Measurements from ENCODE around the gene TPSG1. TPM values are rescaled to one million over a fixed set of nuclear protein-coding genes. Genes with fewer than 3 reads are reported as not detected.
"Not testable (repeated sequence)": the region's sequence is repeated elsewhere in the genome, so short reads cannot be mapped to it uniquely, and the experiment has no call there.

Gene TPSG1
- total and polyA plus RNA-seq, 2 experiments from 2014 or later = not detected

DNA sequence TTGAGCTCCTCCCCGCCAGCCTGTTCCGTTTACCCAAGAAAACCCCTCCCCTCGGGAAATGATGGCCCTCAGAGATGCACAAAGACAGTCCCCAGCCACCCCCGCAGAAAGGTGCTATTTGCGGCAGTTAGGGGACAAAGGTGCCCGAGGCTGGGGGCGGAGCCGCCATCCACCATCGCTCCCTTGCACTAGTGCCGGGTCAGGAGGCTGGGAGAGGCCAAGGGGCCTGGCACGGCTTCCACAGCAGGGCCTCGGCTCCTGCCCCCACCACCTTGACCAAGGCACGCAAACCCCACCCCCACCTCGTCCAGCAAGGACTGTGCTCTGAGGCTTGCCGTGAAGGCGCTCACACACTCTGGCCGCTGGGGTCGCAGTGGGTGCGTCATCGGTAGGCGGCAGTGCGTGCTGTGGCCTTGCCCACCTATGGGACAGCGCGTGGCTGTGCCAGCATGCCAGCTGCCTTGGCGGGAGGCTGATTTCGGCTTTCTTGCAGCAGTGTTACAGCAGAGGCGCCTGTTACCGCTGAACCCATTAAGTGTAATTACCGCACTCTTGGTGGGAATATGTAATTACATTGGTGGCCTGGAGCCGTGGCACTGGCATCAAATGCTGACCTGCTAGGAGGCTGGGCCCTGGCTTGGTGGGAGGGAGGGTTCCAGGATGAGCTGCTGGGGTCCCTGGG, 31.8 kb downstream of the TPSG1 start:
- in situ Hi-C loops (cut with MboI) = no loop called here
- WGBS, 2 experiments (ENCODE audit: low coverage in 1 of 2, low lambda C conversion rate in 2 of 2, missing lambda C conversion rate in 2 of 2) = 61 to 65% methylated on average over 25 to 30 of the region's 30 CpGs
- H3K9me3 ChIP-seq (ENCODE audit: low read depth) = no peaks in the 10 kb centered on the region

DNA sequence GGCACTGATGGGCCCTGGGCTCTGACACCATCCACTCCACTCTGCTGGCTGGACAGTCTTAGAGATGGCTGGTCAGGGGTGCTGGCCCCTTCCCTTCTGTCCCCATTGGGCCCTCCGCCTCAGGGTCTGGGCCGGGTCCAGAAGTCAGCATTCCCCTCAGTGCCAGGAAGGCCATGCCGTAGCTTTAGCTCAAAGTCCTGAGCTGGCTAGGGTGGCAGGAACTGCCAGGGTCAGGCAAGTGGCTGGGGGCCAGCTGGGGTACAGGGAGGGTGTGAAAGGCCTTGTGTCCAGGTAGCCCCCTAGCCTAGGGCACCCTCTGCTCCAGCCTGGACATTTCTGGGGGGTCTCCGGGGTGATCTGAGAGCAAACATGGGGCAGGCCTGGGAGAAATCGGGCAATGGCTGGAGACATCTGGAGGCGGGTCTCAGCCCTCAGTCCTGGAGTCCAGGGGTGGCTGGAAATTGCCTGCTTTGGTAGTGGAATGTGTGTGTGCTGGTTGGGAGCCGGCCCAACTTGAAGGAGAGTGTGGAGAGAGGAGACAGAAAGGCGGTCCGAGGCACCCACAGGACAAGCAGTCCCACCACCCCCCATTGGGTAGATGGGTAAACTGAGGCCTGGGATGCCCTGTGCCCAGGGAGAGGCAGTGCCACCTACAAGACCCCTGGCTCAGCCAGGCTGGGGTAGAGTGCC, 32.5 kb downstream of the TPSG1 start:
- no peaks in the 10 kb centered on the region for H3K36me3 ChIP-seq (ENCODE audit: low read depth)
- no peak overlapping the region for H3K4me3 ChIP-seq
- H3K27ac ChIP-seq = no peak overlapping the region
- H3K79me2 ChIP-seq (ENCODE audit: insufficient read depth) = no peaks in the 10 kb centered on the region
- TF ChIP-seq EZH2 (IDR thresholded peaks at IDR 0.05; ENCODE audit: insufficient read depth, poor library complexity, severe bottlenecking) (no peak), EZH2phosphoT487 (IDR thresholded peaks at IDR 0.05; ENCODE audit: insufficient read depth, low read depth) (no peak)
- H3K4me2 ChIP-seq (ENCODE audit: unreplicated experiment) = no peak overlapping the region
- WGBS, 2 experiments (ENCODE audit: low coverage in 1 of 2, low lambda C conversion rate in 2 of 2, missing lambda C conversion rate in 2 of 2) = 43 to 48% methylated on average over 9 of the region's 9 CpGs
- no peaks in the 10 kb centered on the region for H3K9me3 ChIP-seq (ENCODE audit: low read depth)
- H3K9ac ChIP-seq = no peak overlapping the region
- no peaks in the 10 kb centered on the region for H3K9me2 ChIP-seq (ENCODE audit: insufficient read depth)
- in situ Hi-C loops (cut with MboI) = no loop called here
- no peaks in the 10 kb centered on the region for H3F3A ChIP-seq (ENCODE audit: insufficient read depth)
- H4K20me1 ChIP-seq (ENCODE audit: insufficient read depth) = no peaks in the 10 kb centered on the region
- H3K27me3 ChIP-seq (replicated peaks; ENCODE audit: insufficient read depth) = no peaks in the 10 kb centered on the region
- DNase-seq = no peak
- H2AFZ ChIP-seq = no peak overlapping the region
- no peaks in the 10 kb centered on the region for H3K4me1 ChIP-seq (ENCODE audit: insufficient read depth)

More for the DNA sequence above, 31.8 kb downstream of the TPSG1 start:
- Histone ChIP-seq H3K36me3 (ENCODE audit: low read depth) (no peaks in the 10 kb centered on the region), H3K27me3 (replicated peaks; ENCODE audit: insufficient read depth) (no peaks in the 10 kb centered on the region), H3K9ac (no peak overlapping the region), H3K79me2 (ENCODE audit: insufficient read depth) (no peaks in the 10 kb centered on the region), H3K4me3 (no peak overlapping the region), H3F3A (ENCODE audit: insufficient read depth) (no peaks in the 10 kb centered on the region), H3K9me2 (ENCODE audit: insufficient read depth) (no peaks in the 10 kb centered on the region), H4K20me1 (ENCODE audit: insufficient read depth) (no peaks in the 10 kb centered on the region), H3K27ac (no peak overlapping the region), H2AFZ (no peak overlapping the region), H3K4me2 (ENCODE audit: unreplicated experiment) (no peak overlapping the region), H3K4me1 (ENCODE audit: insufficient read depth) (no peaks in the 10 kb centered on the region)
- no peak for DNase-seq
- TF ChIP-seq EZH2phosphoT487 (IDR thresholded peaks at IDR 0.05; ENCODE audit: insufficient read depth, low read depth) = no peak
- no peak for TF ChIP-seq EZH2 (IDR thresholded peaks at IDR 0.05; ENCODE audit: insufficient read depth, poor library complexity, severe bottlenecking)

DNA sequence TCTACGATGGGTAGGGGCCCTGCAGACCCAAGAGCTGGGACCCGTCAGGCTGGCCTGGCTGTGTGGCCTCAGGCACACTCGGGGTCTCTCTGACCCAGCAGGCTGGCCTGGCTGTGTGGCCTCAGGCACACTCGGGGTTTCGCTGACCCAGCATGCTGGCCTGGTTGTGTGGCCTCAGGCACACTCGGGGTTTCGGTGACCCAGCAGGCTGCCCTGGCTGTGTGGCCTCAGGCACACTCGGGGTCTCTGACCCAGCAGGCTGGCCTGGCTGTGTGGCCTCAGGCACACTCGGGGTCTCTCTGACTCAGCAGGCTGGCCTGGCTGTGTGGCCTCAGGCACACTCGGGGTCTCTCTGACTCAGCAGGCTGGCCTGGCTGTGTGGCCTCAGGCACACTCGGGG, 34.3 kb downstream of the TPSG1 start:
- H3K4me1 ChIP-seq (ENCODE audit: insufficient read depth); H3K36me3 ChIP-seq (ENCODE audit: low read depth); H3K9me2 ChIP-seq (ENCODE audit: insufficient read depth); DNase-seq; H3K4me3 ChIP-seq; H3F3A ChIP-seq (ENCODE audit: insufficient read depth); H3K27me3 ChIP-seq (replicated peaks; ENCODE audit: insufficient read depth); H3K79me2 ChIP-seq (ENCODE audit: insufficient read depth); H3K9me3 ChIP-seq (ENCODE audit: low read depth); H2AFZ ChIP-seq; H3K9ac ChIP-seq; in situ Hi-C loops (cut with MboI); H3K27ac ChIP-seq; H4K20me1 ChIP-seq (ENCODE audit: insufficient read depth); H3K4me2 ChIP-seq (ENCODE audit: unreplicated experiment): not testable (repeated sequence)
- WGBS, 2 experiments (ENCODE audit: low coverage in 1 of 2, low lambda C conversion rate in 2 of 2, missing lambda C conversion rate in 2 of 2) = 62 to 84% methylated on average over 5 to 10 of the region's 11 CpGs

DNA sequence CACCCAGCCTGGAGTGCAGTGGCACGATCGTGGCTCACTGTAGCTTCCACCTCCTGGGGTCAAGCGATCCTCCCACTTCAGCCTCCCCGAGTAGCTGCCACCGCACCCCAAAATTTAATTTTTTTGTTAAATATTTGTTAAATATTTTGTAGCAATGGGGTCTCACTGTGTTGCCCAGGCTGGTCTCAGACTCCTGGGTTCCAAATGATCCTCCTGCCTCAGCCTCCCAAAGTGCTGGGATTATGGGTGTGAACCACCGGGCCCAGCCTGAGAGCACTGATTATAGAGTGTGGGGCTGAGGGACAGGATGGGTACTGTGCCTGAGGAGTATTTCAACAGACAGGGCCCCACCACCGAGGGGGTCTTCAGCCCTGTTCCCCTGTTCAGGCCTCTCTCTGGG, 35.6 kb downstream of the TPSG1 start:
- Histone ChIP-seq H4K20me1 (ENCODE audit: insufficient read depth) (no peaks in the 10 kb centered on the region), H3F3A (ENCODE audit: insufficient read depth) (no peaks in the 10 kb centered on the region), H3K79me2 (ENCODE audit: insufficient read depth) (no peaks in the 10 kb centered on the region), H3K9ac (no peak overlapping the region), H3K36me3 (ENCODE audit: low read depth) (no peaks in the 10 kb centered on the region), H3K27me3 (replicated peaks; ENCODE audit: insufficient read depth) (no peaks in the 10 kb centered on the region), H2AFZ (no peak overlapping the region), H3K27ac (no peak overlapping the region), H3K9me3 (ENCODE audit: low read depth) (no peaks in the 10 kb centered on the region), H3K4me3 (no peak overlapping the region), H3K4me2 (ENCODE audit: unreplicated experiment) (no peak overlapping the region), H3K4me1 (ENCODE audit: insufficient read depth) (no peaks in the 10 kb centered on the region), H3K9me2 (ENCODE audit: insufficient read depth) (no peaks in the 10 kb centered on the region)
- no peak for TF ChIP-seq EZH2phosphoT487 (IDR thresholded peaks at IDR 0.05; ENCODE audit: insufficient read depth, low read depth)
- no peak for TF ChIP-seq EZH2 (IDR thresholded peaks at IDR 0.05; ENCODE audit: insufficient read depth, poor library complexity, severe bottlenecking)
- no peak for DNase-seq
- 22 to 27% methylated on average over 7 of the region's 7 CpGs for WGBS, 2 experiments (ENCODE audit: low coverage in 1 of 2, low lambda C conversion rate in 2 of 2, missing lambda C conversion rate in 2 of 2)
- in situ Hi-C loops (cut with MboI) = no loop called here

All from GM23248 (cell line).